ENCODE data around the gene LAMTOR4.

- TF ChIP-seq YY1 (IDR thresholded peaks at IDR 0.05; ENCODE audit: insufficient read depth, insufficient read length) (no peak), ZNF274 (IDR thresholded peaks at IDR 0.05; ENCODE audit: low read depth, low read length) (no peak)
Measured at GRCh38 chr7:100152937-100153666, 4.4 kb downstream of the LAMTOR4 start.
